C4-2B (cell line): Measurements from ENCODE around the gene GPANK1.

Experiments
- ZFX ChIP-seq: fragments of 450-650 bp; IDR thresholded peaks from 2 replicates; pipeline ENCODE4 v1.6.1; 2017
- TF ChIP-seq, protein P1 (sequence below): fragments of 450-650 bp; conservative IDR thresholded peaks from 2 replicates; pipeline ENCODE4 v1.5.1; 2017; ENCODE audit warnings: mild to moderate bottlenecking

DNA sequence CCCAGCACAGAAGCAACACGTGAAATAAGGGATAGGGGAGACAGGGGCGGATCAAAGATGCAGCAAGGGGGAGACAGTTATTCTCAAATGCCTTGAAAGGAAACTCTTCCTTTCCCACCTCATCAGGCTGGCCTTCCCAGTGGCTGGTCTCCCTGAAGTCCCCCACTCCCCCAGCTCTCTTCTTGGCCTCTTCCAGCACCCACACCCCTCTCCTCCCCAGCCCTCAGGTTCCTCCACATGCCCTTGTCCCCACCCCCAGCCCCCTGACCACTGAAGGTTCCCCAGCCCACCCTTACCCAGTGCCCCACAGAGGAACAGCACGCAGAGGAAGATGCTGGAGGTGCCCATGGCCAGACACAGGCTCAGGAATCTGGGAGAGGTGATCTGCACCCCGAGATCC is 48.7 kb upstream of the GPANK1 start:
- TF ChIP-seq, protein P1, sequence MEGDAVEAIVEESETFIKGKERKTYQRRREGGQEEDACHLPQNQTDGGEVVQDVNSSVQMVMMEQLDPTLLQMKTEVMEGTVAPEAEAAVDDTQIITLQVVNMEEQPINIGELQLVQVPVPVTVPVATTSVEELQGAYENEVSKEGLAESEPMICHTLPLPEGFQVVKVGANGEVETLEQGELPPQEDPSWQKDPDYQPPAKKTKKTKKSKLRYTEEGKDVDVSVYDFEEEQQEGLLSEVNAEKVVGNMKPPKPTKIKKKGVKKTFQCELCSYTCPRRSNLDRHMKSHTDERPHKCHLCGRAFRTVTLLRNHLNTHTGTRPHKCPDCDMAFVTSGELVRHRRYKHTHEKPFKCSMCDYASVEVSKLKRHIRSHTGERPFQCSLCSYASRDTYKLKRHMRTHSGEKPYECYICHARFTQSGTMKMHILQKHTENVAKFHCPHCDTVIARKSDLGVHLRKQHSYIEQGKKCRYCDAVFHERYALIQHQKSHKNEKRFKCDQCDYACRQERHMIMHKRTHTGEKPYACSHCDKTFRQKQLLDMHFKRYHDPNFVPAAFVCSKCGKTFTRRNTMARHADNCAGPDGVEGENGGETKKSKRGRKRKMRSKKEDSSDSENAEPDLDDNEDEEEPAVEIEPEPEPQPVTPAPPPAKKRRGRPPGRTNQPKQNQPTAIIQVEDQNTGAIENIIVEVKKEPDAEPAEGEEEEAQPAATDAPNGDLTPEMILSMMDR: no peak
- no peak for TF ChIP-seq ZFX
